ENCODE results near the gene MAPK9. TPM values are rescaled to one million over a fixed set of nuclear protein-coding genes. Genes with fewer than 3 reads are reported as not detected.

The MAPK9 gene
- total RNA-seq, 2 experiments from 2014 or later: 21.2 to 21.7 TPM

DNA sequence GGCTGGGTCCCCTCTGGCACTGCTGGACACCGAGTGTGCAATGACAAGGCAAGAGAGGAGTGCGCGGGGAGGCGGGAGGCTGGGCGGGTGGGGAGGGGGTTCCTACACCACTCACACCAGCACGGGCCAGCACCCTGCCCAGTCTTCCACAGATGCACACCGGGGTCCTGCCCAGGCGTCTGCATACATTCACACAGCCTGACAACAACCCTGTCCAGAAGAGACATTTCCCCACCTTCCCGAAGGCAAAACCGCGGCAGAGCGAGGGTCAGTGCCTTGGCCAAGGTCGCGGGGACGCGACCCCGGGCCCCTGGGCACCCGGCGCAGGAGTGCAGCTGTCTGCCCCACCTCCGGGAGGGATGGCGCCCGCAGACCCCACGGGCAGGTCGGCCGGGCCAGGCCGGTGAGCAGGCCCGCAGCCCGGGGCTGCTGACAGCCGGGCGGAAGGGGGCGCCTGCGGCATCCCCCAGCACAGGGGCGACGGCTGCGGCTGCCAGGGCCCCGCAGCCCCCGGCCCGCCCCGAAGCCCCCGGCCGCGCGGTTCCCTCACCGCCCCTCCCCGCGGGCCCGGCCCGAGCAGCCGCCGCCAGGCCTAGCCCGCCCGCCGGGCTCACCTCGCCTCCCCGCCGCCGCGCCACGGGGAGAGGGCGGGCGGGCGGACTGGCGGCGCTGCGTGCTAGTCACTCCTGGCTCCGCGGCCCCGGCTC lies 496 bp downstream of the MAPK9 start:
- CTCF ChIA-PET: interaction anchor here (1.6 to 8.5 kb wide), 3 partner anchors 24 to 82 kb away, joined by 3 to 93 read pairs (median 34); partner anchors contain the start of gene RASGEF1C
- Mint-ChIP-seq H3K9me3 (no peaks in the 10 kb centered on the region), H3K36me3 (ENCODE audit: low read depth) (peaks cover 33% of the 10 kb centered on the region), H3K4me3 (peak overlapping the region; percentile 89), H3K27me3 (no peaks in the 10 kb centered on the region), H3K4me1 (ENCODE audit: low read depth) (peaks cover 51% of the 10 kb centered on the region), H3K27ac (peak overlapping the region; percentile 90)
- DNase-seq (no peak), ATAC-seq (ENCODE audit: poor library complexity) (peak; percentile 22)
- H3K4me1 ChIP-seq (ENCODE audit: insufficient read depth, low read length): peaks cover 44% of the 10 kb centered on the region
- no peaks in the 10 kb centered on the region for H3K27me3 ChIP-seq (ENCODE audit: control insufficient read depth in 1 of 2, insufficient read depth in 2 of 2, low read length in 2 of 2)
- peaks cover 14% of the 10 kb centered on the region for H3K36me3 ChIP-seq (ENCODE audit: insufficient read depth, low read length)
- no peaks in the 10 kb centered on the region for H3K9me3 ChIP-seq (ENCODE audit: control insufficient read depth in 1 of 2, insufficient read depth in 1 of 2, low read length in 2 of 2)
- peak overlapping the region; percentile 57 for H3K4me3 ChIP-seq (ENCODE audit: low read length)
- no peak overlapping the region for H3K27ac ChIP-seq (ENCODE audit: low read depth in 1 of 2, low read length in 2 of 2)
- intact Hi-C loops (cut with DNase I, micrococcal nuclease): loop anchor here (5.0 to 10.0 kb wide), 6 partner anchors 181 to 614 kb away; partner anchors contain the start of genes MGAT4B (in 1 of the 2), RNF130 (in 1 of the 2) and ZFP62 (in 1 of the 2)
- TF ChIP-seq, protein P1, sequence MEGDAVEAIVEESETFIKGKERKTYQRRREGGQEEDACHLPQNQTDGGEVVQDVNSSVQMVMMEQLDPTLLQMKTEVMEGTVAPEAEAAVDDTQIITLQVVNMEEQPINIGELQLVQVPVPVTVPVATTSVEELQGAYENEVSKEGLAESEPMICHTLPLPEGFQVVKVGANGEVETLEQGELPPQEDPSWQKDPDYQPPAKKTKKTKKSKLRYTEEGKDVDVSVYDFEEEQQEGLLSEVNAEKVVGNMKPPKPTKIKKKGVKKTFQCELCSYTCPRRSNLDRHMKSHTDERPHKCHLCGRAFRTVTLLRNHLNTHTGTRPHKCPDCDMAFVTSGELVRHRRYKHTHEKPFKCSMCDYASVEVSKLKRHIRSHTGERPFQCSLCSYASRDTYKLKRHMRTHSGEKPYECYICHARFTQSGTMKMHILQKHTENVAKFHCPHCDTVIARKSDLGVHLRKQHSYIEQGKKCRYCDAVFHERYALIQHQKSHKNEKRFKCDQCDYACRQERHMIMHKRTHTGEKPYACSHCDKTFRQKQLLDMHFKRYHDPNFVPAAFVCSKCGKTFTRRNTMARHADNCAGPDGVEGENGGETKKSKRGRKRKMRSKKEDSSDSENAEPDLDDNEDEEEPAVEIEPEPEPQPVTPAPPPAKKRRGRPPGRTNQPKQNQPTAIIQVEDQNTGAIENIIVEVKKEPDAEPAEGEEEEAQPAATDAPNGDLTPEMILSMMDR (IDR thresholded peaks at IDR 0.05): peak; percentile 24
- POLR2A ChIA-PET: interaction anchor here (1.2 to 3.8 kb wide), 2 partner anchors 23 to 62 kb away, joined by 3 to 29 read pairs; partner anchors contain the start of gene GFPT2

DNA sequence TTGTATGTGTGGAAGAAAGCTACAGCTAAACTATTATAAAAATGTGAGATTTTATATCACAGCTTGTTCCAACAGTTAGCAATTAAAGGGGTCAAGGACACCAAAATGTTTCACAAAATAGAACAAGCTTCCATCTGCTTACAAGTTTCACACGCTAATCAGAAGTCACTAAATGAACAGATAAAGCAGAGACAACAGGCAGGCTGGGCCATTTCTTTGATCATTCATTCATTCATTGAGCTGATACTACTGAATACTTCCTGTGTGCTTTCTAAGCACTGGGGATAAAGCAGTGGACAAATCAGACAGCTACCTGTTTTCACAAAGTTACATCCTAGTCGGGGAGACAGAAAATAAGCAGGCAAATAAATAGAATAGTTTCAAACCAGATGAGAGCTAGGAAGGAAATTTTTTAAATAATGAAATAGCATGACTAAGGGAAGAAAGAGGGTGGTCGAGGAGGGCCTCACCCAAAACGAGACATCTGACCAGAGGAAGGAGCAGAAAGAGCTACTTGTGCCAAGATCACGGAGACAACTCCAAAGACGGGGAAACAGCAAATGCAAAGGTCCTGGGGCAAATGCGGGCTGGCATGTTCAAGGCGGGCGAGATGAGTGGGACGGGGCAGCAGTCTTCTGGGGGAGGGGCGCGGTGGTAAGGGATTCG lies 1.2 kb downstream of the MAPK9 start:
- H3K27ac ChIP-seq (ENCODE audit: low read depth in 1 of 2, low read length in 2 of 2): no peak overlapping the region

DNA sequence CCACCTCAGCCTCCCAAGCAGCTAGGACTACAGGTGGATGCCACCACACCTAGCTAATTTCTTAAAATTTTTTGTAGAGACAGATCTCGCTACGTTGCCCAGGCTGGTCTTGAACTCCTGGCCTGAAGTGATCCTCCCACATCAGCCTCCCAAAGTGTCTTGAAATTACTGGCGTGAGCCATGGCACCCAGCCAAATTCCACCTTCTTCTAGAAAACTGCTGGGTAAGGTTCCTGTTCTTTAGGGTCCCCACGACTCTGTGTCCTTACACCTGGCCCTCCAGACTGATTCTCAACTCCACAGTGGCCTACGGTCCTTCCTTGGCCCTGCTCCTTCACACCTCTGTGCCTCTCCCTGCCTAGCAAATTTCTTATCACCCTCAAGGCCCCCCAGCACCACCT lies 1.9 kb downstream of the MAPK9 start:
- peaks cover 57% of the 10 kb centered on the region for H3K4me1 Mint-ChIP-seq (ENCODE audit: low read depth)
- no peak overlapping the region for H3K4me3 ChIP-seq (ENCODE audit: low read length)
- ChIA-PET CTCF (interaction anchor here (1.6 to 8.5 kb wide), 3 partner anchors 25 to 81 kb away, joined by 3 to 93 read pairs (median 34); partner anchors contain the start of gene RASGEF1C), POLR2A (no interaction called here)
- H3K36me3 Mint-ChIP-seq (ENCODE audit: low read depth): peaks cover 42% of the 10 kb centered on the region
- H3K4me3 Mint-ChIP-seq: peak overlapping the region; percentile 89
- TF ChIP-seq, protein P1 (IDR thresholded peaks at IDR 0.05): no peak
- H3K4me1 ChIP-seq (ENCODE audit: insufficient read depth, low read length): peaks cover 43% of the 10 kb centered on the region
- peak overlapping the region; percentile 90 for H3K27ac Mint-ChIP-seq
- H3K27me3 ChIP-seq (ENCODE audit: control insufficient read depth in 1 of 2, insufficient read depth in 2 of 2, low read length in 2 of 2): no peaks in the 10 kb centered on the region
- intact Hi-C loops (cut with DNase I, micrococcal nuclease): loop anchor here (5.0 to 10.0 kb wide), 6 partner anchors 182 to 613 kb away; partner anchors contain the start of genes MGAT4B (in 1 of the 2), RNF130 (in 1 of the 2) and ZFP62 (in 1 of the 2)
- H3K9me3 ChIP-seq (ENCODE audit: control insufficient read depth in 1 of 2, insufficient read depth in 1 of 2, low read length in 2 of 2): no peaks in the 10 kb centered on the region
- no peak for DNase-seq
- ATAC-seq (ENCODE audit: poor library complexity): no peak
- H3K27ac ChIP-seq (ENCODE audit: low read depth in 1 of 2, low read length in 2 of 2): no peak overlapping the region
- peaks cover 17% of the 10 kb centered on the region for H3K36me3 ChIP-seq (ENCODE audit: insufficient read depth, low read length)
- H3K9me3 Mint-ChIP-seq: no peaks in the 10 kb centered on the region
- H3K27me3 Mint-ChIP-seq: no peaks in the 10 kb centered on the region

More for the DNA sequence above, 1.2 kb downstream of the MAPK9 start:
- peaks cover 35% of the 10 kb centered on the region for H3K36me3 Mint-ChIP-seq (ENCODE audit: low read depth)
- ATAC-seq (ENCODE audit: poor library complexity) (no peak), DNase-seq (no peak)
- peak overlapping the region; percentile 90 for H3K27ac Mint-ChIP-seq
- H3K27me3 Mint-ChIP-seq: no peaks in the 10 kb centered on the region
- Histone ChIP-seq H3K9me3 (ENCODE audit: control insufficient read depth in 1 of 2, insufficient read depth in 1 of 2, low read length in 2 of 2) (no peaks in the 10 kb centered on the region), H3K36me3 (ENCODE audit: insufficient read depth, low read length) (peaks cover 14% of the 10 kb centered on the region), H3K4me3 (ENCODE audit: low read length) (peak overlapping the region; percentile 57), H3K27me3 (ENCODE audit: control insufficient read depth in 1 of 2, insufficient read depth in 2 of 2, low read length in 2 of 2) (no peaks in the 10 kb centered on the region), H3K4me1 (ENCODE audit: insufficient read depth, low read length) (peaks cover 43% of the 10 kb centered on the region)
- POLR2A ChIA-PET: interaction anchor here (1.2 kb wide), 1 partner anchor 63 kb away, joined by 3 read pairs; the partner anchor contains the start of gene GFPT2
- peaks cover 51% of the 10 kb centered on the region for H3K4me1 Mint-ChIP-seq (ENCODE audit: low read depth)
- CTCF ChIA-PET: interaction anchor here (1.6 to 8.5 kb wide), 3 partner anchors 24 to 81 kb away, joined by 3 to 93 read pairs (median 34); partner anchors contain the start of gene RASGEF1C
- H3K4me3 Mint-ChIP-seq: peak overlapping the region; percentile 89
- TF ChIP-seq, protein P1 (IDR thresholded peaks at IDR 0.05): no peak
- no peaks in the 10 kb centered on the region for H3K9me3 Mint-ChIP-seq
- intact Hi-C loops (cut with DNase I, micrococcal nuclease): loop anchor here (5.0 to 10.0 kb wide), 6 partner anchors 182 to 613 kb away; partner anchors contain the start of genes MGAT4B (in 1 of the 2), RNF130 (in 1 of the 2) and ZFP62 (in 1 of the 2)

All from CD4-positive, alpha-beta T cell (primary cell).